ENCODE data around the gene SLC7A6OS.
A peak's percentile ranks its signal among the peaks of the same experiment; 100 is the strongest.
"Not testable (repeated sequence)": the region's sequence is repeated elsewhere in the genome, so short reads cannot be mapped to it uniquely, and the experiment has no call there.

Gene SLC7A6OS

GRCh38 chr16:68297908-68298307 lies 12.8 kb downstream of the SLC7A6OS start:
- peak in 2 of 3 experiments; percentile 1 to 12 for DNase-seq

- DNase-seq, result no peak
Measured at GRCh38 chr16:68296693-68297092, 14.1 kb downstream of the SLC7A6OS start.

DNA sequence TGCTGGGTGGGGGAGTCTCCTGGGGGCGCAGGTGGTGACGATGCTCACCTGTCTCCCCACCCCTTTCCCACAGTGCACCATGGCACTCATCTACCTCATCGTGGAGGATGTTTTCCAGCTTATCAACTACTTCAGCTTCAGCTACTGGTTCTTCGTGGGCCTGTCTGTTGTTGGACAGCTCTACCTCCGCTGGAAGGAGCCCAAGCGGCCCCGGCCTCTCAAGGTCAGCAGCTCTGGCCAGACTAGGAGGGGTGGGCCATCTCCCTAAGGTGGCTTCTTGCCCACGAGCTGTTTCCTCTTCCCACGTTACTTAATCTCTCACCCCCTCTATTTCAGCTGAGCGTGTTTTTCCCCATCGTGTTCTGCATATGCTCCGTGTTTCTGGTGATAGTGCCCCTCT lies 14.5 kb downstream of the SLC7A6OS start:
- no peak for DNase-seq

GRCh38 chr16:68292425-68292824 lies 18.3 kb downstream of the SLC7A6OS start:
- DNase-seq, result no peak

DNA sequence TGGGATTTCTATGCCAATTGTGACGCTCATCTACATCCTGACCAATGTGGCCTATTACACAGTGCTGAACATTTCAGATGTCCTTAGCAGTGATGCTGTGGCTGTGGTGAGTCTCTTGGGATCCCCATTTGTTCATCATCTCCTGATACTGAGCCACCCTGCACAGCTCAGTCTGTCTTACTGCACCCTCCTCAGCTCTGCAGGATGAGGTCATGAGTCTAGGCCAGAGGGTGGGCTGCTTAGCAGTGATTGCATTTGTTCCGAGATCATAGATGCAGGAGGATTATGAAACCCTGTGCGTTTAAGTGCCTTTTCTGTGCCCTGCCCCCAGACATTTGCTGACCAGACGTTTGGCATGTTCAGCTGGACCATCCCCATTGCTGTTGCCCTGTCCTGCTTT lies 19.5 kb downstream of the SLC7A6OS start:
- no peak for DNase-seq

GRCh38 chr16:68290450-68290849 lies 20.3 kb downstream of the SLC7A6OS start:
- no peak for DNase-seq

DNA sequence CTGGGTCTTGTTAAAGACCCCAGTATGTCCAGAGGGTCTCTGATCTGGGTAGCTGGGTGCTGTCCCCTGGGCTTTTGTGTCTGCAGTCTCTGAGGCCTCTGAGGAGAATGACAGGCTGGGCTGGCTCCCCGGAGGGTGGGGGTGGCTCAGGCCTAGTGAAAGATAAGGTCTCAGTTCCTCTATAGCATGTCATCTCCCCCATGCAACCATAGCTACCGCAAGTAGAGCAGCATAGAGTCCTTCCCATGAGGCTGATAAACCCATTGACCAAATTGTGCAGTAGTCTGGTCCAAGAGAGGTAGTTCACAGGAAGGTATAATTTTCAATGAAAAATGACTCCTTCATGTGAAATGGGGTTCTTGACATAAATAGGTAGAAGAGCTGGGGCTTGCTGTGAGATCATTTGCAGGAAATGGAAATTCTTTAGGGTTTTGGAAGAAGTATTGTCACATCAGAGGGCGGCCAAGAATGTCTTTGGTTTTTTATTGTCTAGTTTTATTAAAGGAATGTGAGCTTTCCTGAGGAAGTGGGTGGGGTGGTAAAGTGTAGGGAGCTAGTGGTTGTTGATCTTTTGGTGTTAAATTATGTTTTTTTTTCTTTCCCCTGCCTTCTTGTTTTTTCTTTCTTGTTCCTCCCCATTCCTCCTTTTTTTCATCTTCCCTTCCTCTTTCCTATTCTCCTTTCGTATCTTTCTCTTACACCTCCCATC lies 21.0 kb downstream of the SLC7A6OS start:
- DNase-seq, result no peak

- DNase-seq, result no peak
Measured at GRCh38 chr16:68289202-68289601, 21.5 kb downstream of the SLC7A6OS start.

DNA sequence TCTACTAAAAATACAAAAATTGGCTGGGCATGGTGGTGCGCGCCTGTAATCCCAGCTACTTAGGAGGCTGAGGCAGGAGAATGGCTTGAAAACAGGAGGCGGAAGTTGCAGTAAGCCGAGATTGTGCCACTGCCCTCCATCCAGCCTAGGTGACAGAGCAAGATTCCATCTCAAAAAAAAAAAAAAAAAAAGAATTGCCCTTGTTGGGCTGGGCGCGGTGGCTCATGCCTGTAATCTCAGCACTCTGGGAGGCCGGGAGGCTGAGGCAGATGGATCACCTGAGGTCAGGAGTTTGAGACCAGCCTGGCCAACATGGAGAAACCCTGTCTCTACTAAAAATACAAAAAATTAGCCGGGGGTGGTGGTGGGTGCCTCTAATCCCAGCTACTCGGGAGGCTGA lies 21.9 kb downstream of the SLC7A6OS start:
- not testable (repeated sequence) for DNase-seq

GRCh38 chr16:68288252-68288650 lies 22.5 kb downstream of the SLC7A6OS start:
- DNase-seq, result no peak

- no peak for DNase-seq
Measured at GRCh38 chr16:68287276-68288251, 23.2 kb downstream of the SLC7A6OS start.

DNA sequence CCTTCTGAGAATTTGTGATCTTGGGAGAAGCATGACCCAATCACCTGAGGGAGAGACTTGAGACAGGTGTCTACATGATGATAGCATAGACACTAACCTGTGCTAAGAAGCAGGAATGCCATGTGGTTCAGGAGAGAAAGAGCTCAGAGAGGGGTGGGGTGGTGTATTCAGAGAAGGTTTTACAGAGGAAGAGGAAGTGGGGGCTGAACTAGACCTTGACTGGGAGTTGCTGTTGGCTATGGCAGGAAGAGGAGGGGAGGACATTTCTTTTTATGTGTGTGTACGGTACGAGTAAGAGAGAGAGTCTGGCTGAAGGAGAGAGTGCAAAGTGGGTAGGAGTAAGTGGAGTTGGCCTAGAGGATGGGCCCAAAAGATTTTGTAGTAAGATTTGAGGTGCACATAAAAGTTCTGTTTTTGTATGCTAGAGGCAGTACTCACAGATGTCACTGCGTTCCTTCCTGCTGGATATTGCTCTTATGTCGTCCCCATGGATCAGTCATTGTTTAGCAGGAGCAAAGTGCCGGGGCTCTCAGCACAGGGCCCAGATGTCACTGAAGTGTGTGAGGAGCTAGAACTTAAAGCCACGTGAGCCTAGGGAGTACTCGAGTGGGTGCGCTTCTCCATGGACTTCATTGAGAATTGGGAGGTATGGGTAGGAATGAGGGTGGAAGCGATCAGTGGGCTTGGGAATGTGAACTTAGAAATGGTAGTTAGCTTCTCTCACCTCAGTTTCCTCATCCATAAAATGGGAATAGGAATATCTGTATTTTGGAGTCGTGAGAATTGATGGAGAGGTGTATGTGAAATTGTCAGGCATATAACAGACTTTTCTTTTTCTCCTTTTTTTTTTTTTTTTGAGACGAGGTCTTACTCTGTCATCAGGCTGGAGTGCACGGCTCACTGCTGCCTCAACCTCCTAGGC lies 24.3 kb downstream of the SLC7A6OS start:
- no peak for DNase-seq

DNA sequence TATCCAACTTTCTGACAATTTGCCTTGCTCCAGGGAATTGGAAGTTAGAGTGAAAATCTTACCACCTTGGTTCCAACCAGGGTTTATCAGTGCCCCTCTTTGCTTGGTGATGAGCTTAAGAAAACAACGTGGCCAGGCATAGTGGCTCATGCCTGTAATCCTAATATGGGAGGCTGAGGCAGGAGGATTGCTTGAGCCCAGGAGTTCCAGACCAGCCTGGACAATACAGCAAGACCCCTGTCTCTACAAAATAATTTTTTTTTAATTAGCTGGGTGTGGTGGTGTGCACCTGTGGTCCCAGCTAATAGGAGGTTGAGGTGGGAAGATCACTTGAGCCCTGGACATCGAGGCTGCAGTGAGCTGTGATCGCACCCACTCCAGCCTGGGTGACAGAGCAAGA lies 25.1 kb downstream of the SLC7A6OS start:
- no peak for DNase-seq

DNA sequence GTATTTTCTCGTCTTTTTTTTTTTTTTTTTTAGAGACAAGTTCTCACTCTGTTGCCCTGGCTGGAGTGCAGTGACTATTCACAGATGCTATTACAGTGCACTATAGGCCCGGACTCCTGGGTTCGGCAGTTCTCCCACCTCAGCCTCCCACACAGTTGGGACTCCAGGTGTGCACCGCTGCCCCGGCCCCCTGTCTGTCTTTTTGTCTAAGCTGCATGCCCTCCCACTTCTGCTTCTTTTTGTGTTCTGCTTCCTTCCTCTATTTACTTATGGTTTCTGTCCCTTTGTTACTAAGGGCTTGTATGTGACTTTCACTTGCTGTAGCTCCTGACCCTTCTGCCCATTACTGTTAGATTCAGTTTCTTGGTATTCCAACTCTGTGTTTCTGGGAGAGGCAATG lies 25.9 kb downstream of the SLC7A6OS start:
- no peak for DNase-seq

DNA sequence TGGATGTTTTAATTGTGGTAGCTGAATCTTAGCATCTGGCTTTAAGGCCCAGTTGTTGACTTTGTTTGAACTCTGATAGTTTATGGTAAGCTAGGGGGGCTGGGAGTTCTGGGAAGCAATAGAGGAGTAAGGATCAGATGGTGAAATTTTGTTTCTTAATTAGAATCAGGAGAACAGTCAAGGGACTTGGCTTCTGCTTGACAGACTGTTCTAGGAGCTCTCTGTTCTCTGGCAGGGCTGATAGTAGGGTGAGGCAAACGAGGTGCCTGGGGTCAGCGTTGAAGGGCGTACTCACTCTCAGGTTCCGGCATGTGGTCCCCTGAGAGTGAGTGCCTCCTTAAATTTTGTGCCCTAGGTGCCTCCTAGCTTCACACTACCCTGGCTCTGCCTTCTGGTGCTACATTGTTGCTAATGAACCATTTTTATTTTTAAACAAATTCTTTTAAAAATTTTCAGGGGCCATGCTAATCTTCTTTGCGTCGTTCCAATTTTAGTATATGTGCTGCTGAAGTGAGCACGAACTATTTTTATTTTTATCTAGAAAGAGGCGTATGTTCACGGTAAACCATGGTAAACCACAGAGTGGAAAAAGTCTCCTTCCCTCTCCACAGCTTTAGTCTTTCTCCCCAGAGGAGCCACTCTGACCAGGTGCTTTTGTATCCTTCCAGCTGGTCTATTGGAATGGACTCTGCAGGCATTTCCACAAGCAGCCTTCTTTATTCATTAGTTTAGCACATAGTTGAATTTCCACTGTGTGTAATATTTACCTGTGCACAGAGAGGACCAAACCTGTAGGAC lies 26.7 kb downstream of the SLC7A6OS start:
- no peak for DNase-seq

- no peak for DNase-seq
Measured at GRCh38 chr16:68283346-68283745, 27.4 kb downstream of the SLC7A6OS start.

DNA sequence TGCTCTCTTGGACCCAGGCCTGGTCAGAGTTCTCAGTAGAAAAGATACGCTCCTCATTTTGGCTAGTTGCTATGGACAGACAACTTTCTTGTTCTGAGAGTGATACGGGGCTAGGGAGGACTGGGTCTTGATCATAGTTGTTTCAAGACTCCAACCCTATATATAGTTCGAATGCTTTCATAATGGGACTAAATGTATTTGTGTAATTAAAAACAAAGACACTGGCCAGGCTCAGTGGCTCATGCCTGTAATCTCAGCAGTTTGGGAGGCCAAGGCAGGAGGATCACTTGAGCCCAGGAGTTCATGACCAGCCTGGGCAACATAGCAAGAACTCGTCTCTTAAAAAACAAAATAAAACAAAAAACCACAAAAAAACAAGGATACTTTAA lies 28.7 kb downstream of the SLC7A6OS start:
- DNase-seq, result no peak

GRCh38 chr16:68281368-68282063 lies 29.2 kb downstream of the SLC7A6OS start:
- no peak for DNase-seq

DNA sequence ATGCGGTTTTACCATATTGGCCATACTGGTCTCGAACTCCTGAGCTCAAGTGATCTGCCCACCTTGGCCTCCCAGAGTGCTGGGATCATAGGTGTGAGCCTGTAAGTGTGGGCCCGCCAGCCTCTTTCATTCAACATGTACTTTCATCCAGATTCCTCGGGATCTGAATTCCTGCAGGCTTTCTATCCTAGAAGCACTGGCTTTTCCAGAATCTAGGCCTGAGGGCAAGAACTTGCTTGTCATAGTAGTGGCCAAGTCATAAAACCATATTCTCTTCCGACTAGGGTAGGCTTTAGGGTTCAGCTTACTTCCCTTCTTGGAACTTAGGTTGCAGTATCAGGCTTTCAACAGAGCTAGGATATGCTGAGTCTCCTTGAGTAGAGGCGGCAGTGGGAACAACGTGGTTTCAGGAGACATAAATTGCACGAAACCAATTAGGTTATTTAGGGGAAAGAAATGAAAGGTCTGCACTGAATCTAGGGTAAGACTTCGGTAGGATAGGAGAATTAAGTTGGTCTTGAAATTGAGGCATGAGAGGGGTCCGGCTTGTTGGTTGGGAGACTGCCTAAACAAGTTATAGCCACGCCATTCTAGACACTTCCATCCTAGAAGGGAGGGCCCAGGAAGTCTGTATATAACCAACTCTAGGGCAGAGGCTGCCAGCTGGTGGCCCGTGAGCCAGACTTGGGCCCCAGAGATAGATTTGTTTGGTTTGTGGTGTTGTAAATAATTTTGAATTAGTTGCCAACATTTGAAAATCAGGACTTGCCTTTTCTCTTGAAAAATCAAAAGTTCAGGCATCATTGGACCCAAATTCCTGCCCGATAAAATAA lies 30.8 kb downstream of the SLC7A6OS start:
- DNase-seq, result no peak

DNA sequence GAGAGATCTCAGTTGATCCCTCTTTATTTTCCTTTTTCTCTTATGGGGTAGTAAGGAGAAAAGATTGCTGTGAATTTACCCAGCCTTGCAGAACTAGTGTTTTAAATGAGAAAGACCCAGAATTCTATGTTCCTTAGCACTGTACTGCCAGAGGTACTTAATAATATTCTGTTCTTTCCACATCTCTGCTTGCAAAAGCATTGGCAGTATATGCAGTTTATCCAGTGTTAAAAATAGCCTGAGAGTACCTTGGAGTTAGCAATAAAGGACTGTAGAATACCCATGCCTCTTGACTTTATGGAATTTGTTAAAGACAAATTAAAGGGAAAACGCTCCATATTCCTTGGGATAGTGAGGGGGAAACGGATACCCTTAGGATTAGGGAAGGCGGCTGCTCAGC lies 34.5 kb downstream of the SLC7A6OS start:
- DNase-seq, result no peak
